Brain pericyte (primary cell): Measurements from ENCODE around the gene TMPRSS4.

ENCODE experiments used
- DNase-seq: peaks from one replicate; pipeline ENCODE4 v3.0.0-alpha.2; 2012; ENCODE audit warnings: low read depth, low spot score

Gene TMPRSS4

GRCh38 chr11:118153976-118154375 is 77.1 kb downstream of the TMPRSS4 start:
- DNase-seq = no peak

GRCh38 chr11:118154641-118155040 is 77.8 kb downstream of the TMPRSS4 start:
- DNase-seq = no peak

- DNase-seq = no peak
Observed at GRCh38 chr11:118155776-118156530, 79.1 kb downstream of the TMPRSS4 start.

- no peak for DNase-seq
Observed at GRCh38 chr11:118156531-118157185, 79.8 kb downstream of the TMPRSS4 start.

- no peak for DNase-seq
Observed at GRCh38 chr11:118157186-118157895, 80.5 kb downstream of the TMPRSS4 start.

- no peak for DNase-seq
Observed at GRCh38 chr11:118161786-118162185, 84.9 kb downstream of the TMPRSS4 start.

- DNase-seq = no peak
Observed at GRCh38 chr11:118162846-118163245, 86.0 kb downstream of the TMPRSS4 start.

GRCh38 chr11:118163494-118163893 is 86.6 kb downstream of the TMPRSS4 start:
- no peak for DNase-seq

GRCh38 chr11:118164885-118165284 is 88.0 kb downstream of the TMPRSS4 start:
- DNase-seq = no peak

GRCh38 chr11:118166641-118167040 is 89.8 kb downstream of the TMPRSS4 start:
- no peak for DNase-seq

- DNase-seq = no peak
Observed at GRCh38 chr11:118167253-118167652, 90.4 kb downstream of the TMPRSS4 start.

- no peak for DNase-seq
Observed at GRCh38 chr11:118167906-118168305, 91.0 kb downstream of the TMPRSS4 start.

GRCh38 chr11:118168316-118168715 is 91.4 kb downstream of the TMPRSS4 start:
- DNase-seq = no peak

- DNase-seq = no peak
Observed at GRCh38 chr11:118168751-118169150, 91.9 kb downstream of the TMPRSS4 start.

GRCh38 chr11:118169300-118170140 is 92.6 kb downstream of the TMPRSS4 start:
- DNase-seq = no peak

- DNase-seq = no peak
Observed at GRCh38 chr11:118170231-118170630, 93.4 kb downstream of the TMPRSS4 start.

GRCh38 chr11:118170882-118171268 is 94.0 kb downstream of the TMPRSS4 start:
- DNase-seq = no peak
